Omental fat pad (tissue), 4 donors: ENCODE data around the gene FAM174B. TPM values are rescaled to one million over a fixed set of nuclear protein-coding genes. Genes with fewer than 3 reads are reported as not detected.

Source experiments
- ATAC-seq: fragments of 150-250 bp; one replicate; pipeline ENCODE4 v1.9.1; 2016; ENCODE audit warnings: mild to moderate bottlenecking, moderate library complexity; ENCODE audit not compliant: low FRiP score
- DNase-seq: peaks from one replicate; pipeline ENCODE4 v3.0.0-alpha.2; 2019; ENCODE audit warnings: low spot score
- total RNA-seq, 4 donors: library from RNA; depleted of rRNA; stranded (reverse); fragments of >200 nt; gene quantifications; one replicate each; pipeline ENCODE4 v1.1.0, GENCODE V29; 2016
- TF ChIP-seq, protein P1 (sequence below), 3 donors: fragments of 450-650 bp; IDR thresholded peaks; one replicate each; pipeline ENCODE4 v1.5.1; 2016 to 2017; ENCODE audit warnings: antibody characterized with exemption in 3 of 3, mild to moderate bottlenecking in 3 of 3, moderate library complexity in 2 of 3

Gene FAM174B
- total RNA-seq, 4 donors from 2014 or later: 3.1 to 17.0 (median 11.1) TPM

DNA sequence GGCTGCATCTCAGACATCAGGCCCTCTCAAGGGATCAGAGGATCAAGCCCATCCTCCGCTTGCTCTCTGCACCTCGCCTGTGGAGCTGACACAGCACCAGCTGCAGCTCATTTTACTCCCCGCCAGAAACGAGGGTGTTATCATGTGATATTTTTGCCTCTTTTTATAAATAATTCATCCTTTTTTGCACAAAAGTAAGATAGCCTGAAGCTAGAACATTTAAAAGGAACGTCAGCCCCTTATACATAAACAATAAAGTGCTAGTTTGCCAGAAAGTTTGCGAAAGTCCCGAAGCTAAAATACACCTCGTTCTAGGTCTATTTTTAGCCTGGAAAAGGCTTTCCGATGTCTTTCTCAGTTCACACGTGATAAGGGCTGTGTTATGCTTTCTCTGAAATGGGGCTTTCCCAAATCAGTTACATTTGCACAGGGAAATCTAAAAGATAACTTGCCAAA, 9.6 kb upstream of the FAM174B start:
- DNase-seq: no peak
- ATAC-seq: peak; percentile 83
- TF ChIP-seq, protein P1, sequence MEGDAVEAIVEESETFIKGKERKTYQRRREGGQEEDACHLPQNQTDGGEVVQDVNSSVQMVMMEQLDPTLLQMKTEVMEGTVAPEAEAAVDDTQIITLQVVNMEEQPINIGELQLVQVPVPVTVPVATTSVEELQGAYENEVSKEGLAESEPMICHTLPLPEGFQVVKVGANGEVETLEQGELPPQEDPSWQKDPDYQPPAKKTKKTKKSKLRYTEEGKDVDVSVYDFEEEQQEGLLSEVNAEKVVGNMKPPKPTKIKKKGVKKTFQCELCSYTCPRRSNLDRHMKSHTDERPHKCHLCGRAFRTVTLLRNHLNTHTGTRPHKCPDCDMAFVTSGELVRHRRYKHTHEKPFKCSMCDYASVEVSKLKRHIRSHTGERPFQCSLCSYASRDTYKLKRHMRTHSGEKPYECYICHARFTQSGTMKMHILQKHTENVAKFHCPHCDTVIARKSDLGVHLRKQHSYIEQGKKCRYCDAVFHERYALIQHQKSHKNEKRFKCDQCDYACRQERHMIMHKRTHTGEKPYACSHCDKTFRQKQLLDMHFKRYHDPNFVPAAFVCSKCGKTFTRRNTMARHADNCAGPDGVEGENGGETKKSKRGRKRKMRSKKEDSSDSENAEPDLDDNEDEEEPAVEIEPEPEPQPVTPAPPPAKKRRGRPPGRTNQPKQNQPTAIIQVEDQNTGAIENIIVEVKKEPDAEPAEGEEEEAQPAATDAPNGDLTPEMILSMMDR (IDR thresholded peaks at IDR 0.05): no peak

DNA sequence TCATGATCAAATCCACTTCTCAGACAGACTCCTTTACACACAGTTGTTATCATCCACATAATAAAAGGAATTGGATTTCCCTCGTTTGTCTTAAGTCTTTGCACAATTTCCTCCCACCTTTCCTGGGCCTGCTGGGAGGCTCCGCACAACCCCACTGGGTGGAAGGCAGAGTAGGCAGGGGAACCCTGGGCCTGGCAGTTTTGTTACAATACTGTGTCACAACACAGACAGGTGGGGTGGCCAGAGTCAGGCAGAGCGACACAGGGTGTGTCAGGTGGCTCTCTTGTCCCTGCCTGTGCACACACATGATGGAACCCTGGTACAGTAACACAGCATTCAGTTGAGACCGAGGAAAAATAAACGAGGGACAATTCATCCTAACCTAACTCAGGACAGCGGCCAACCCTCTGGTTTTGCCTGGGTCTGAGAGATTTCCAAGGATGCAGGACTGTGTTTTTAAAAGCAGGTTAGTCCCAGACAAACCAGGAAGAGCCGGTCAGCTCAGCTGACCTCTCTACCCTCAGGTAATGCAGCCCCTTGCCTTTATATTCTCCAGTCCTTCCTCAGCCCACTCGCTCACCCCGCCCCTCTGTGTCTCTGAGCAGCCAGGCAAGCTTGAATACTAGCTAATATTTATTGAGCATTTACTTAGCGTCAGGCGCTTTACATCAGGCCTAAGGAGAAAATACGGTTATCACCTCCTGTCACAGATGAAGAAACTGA, 8.8 kb upstream of the FAM174B start:
- no peak for DNase-seq
- TF ChIP-seq, protein P1 (IDR thresholded peaks at IDR 0.05): no peak
- ATAC-seq: no peak

DNA sequence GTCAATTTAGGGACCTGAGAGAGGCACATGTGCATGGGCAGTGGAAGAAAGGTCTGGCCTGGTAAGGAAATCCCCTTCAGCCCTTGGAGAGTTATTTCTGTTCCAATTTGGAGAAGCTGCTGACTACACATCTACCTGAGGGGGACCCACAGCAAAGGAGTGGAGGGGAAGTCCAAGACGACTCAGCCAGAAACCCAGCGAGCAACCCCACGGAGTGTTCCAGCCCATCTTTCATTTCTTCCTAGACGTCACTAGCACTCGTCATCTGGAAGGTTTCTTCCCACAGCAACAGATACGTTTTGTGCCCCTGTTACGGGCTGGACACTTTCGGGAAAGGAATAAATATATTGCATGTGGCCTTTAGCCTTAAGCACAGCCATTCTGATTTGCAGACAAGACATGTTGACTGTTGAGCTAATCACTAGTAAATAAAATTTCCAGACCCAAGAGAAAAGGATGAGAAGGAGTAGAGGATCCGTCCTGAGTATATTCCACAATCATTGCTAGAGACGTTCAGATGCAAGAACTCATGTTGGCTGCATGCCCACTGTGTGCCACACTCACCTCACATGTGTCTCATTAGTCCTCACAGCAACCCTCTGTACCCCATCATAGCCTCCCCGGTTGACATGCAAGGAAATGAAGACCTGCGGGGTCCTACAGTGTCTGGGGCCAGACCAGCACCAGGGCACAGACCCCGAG, 7.8 kb upstream of the FAM174B start:
- DNase-seq (no peak), ATAC-seq (no peak)
- TF ChIP-seq, protein P1 (IDR thresholded peaks at IDR 0.05): no peak

DNA sequence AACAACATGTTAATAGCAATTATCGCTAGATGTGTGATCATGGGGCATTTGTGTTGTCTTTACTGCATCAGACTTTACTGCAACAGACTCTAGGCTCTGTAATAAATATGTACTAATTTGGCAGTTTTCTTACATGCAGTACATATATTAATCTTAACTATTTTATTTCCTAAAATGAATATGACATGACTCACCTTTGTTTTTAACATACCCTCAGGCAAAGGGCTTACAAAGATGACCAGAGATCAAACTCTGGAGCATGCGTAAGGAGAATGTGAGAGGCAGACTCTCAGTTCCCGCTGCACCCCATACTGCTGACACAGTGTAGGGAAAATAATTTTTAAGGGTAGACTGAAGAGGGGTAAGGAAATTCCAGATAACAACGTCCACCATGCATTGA, 7.2 kb upstream of the FAM174B start:
- DNase-seq (no peak), ATAC-seq (no peak)
- TF ChIP-seq, protein P1 (IDR thresholded peaks at IDR 0.05): no peak

DNA sequence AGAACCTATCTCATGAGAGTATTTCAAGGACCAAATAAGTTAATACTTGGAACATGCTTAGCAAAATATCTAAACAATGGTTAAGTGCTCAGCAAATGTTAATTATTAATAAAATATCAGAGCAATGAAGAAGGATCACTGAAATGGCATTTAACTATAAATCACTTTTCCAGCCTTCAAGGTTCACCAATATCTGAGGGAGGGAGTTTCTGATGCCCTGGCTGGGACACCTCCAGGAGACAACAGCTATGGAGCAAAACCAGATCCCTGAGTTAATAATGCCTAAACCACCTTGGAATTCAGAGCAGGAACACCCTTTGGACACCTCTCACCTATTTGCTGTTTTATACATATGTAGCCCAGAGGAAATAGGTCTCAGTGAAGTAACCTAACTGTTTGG, 6.4 kb upstream of the FAM174B start:
- DNase-seq (no peak), ATAC-seq (no peak)
- TF ChIP-seq, protein P1 (IDR thresholded peaks at IDR 0.05): no peak

DNA sequence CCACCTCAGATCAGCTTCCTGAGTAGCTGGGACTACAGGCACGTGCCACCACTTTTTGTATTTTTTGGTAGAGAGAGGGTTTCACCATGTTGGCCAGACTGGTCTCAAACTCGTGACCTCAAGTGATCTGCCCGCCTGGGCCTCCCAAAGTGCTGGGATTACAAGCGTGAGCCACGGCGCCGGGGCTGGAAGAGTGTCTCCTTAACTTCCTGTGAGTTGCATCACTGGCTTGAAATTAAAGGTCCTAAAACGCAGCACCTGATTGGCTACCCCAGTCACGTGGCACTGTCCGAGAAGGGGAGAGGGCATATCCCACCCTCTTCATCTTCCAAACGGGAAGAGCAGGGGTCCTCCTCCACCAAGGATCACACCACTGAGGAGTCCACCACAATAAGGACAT, 5.5 kb upstream of the FAM174B start:
- ATAC-seq (no peak), DNase-seq (no peak)
- TF ChIP-seq, protein P1 (IDR thresholded peaks at IDR 0.05): no peak

DNA sequence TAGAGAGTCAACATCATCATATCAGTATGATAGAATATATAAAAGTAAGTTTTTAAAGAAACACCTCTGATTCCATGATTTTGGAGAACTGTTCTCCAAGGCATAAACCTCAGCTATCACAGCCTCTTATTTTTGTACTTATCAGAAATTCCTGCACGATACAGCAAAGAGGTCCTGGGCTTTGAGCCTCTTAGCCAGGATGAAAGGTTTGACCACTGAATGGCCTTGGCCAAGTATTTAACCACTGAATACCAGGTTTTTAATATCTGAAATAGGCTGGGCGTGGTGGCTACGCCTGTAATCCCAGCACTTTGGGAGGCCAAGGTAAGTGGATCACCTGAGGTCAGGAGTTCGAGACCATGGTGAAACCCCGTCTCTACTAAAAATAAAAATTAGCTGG, 1.9 kb upstream of the FAM174B start:
- no peak for DNase-seq
- TF ChIP-seq, protein P1 (IDR thresholded peaks at IDR 0.05): no peak
- ATAC-seq: no peak
